HG02588 (cell line): Measurements from ENCODE around the gene TMEM238.
"Not testable (repeated sequence)": the region's sequence is repeated elsewhere in the genome, so short reads cannot be mapped to it uniquely, and the experiment has no call there.

Experiments used
- ATAC-seq: cut with Tn5 transposase; IDR thresholded peaks from one replicate; pipeline ENCODE4 v1.9.1; 2021; ENCODE audit warnings: mild to moderate bottlenecking, moderate library complexity; ENCODE audit not compliant: unreplicated experiment

Gene TMEM238

GRCh38 chr19:55384131-55384919 is at the start of gene TMEM238:
TMEM238 (minus strand) TSS chr19:55384292; CDS start chr19:55384259, 33 bp downstream.
- no peak for ATAC-seq

DNA sequence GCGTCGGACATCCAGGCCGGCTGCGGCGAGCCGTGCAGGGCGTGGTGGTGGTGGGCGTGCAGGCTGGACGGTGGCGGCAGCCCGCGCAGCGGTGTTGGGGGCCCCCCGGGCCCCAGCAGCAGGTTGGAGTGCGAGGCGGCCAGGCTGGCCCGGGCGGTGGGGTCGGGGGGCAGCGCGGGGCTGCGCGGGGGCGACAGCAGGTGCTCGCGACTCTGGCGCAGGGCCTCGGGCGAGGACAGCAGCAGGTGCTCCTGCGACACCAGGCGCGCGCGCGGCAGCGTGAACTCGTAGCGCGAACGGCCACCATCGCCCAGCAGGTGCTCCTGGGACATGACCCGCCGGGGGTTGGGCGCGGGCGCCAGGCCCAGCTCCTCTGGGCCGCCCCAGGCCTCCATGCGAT is 49.2 kb upstream of the TMEM238 start:
- ATAC-seq = no peak

DNA sequence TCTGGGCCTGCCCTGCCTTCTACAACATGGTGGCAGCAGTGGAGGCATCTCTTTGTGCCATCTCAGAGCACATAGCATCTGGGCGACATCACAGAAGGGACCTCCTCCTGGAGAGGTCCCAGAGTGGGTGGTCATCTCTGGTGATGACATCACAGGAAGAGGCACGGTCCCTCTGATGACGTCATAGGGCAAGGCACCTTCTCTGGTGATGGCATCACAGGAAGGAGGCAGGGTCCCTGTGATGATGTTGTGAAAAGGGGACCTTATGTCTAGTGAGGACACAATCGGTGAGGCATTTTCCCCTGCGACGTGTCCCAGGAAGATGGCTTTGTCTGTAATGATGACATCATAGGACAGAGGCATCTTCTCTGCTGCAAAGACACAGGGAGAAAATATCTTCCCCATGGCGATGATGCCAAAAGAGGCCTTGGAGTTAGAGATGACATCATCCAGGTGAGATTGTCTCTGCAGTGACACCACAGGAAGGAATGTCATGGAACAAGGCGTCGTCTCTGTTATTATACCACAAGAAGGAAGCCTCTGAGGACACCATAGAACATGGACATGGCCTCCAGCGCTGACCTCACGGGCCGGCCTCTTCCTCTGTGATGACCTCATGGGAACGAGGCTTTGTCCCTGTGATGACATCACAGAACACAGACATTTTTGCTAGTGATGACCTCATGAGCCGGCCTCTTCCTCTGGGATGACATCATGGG is 48.3 kb upstream of the TMEM238 start:
- ATAC-seq = no peak

- ATAC-seq = no peak
Measured at GRCh38 chr19:55431183-55431582, 47.1 kb upstream of the TMEM238 start.

GRCh38 chr19:55426042-55426441 is 42.0 kb upstream of the TMEM238 start:
- ATAC-seq = no peak

GRCh38 chr19:55424518-55424917 is 40.4 kb upstream of the TMEM238 start:
- no peak for ATAC-seq

GRCh38 chr19:55423225-55424005 is 39.3 kb upstream of the TMEM238 start:
- ATAC-seq = no peak

- ATAC-seq = not testable (repeated sequence)
Measured at GRCh38 chr19:55421281-55421680, 37.2 kb upstream of the TMEM238 start.

DNA sequence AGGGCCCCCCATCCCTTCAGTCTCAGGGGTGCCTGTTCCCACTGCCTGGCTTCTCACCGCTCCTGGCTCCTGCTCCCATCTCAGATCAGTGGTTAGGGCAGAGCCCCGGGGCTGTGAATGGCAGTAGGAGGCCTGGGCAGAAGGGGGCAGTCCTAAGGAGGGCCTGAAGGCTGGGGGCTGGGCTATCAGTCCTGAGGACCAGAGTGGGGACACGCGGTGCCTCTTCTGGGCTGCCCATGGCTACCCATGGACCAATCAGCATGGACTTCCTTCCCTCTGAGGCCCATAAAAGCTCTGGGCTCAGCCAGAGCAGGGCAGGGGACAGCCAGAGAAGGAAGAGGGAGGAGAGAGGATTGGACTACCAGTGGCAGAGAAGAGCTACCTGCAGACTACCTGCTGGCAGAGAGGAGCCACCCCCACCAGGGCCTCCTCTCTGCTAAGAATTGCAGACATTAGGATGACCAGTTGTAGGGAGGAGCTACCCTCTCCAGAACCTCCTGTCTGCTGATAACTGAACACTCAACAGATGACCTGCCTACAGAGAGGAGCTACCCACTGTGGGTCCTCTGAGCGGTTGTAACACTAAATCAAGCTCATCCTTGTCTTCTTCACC is 35.6 kb upstream of the TMEM238 start:
- no peak for ATAC-seq

- no peak for ATAC-seq
Measured at GRCh38 chr19:55419103-55419502, 35.0 kb upstream of the TMEM238 start.

- no peak for ATAC-seq
Measured at GRCh38 chr19:55418185-55418584, 34.1 kb upstream of the TMEM238 start.

- ATAC-seq = no peak
Measured at GRCh38 chr19:55410168-55410567, 26.1 kb upstream of the TMEM238 start.

GRCh38 chr19:55409179-55409578 is 25.1 kb upstream of the TMEM238 start:
- ATAC-seq = not testable (repeated sequence)

- ATAC-seq = no peak
Measured at GRCh38 chr19:55408533-55408872, 24.4 kb upstream of the TMEM238 start.

GRCh38 chr19:55407800-55408532 is 23.9 kb upstream of the TMEM238 start:
- peak; percentile 79 for ATAC-seq

DNA sequence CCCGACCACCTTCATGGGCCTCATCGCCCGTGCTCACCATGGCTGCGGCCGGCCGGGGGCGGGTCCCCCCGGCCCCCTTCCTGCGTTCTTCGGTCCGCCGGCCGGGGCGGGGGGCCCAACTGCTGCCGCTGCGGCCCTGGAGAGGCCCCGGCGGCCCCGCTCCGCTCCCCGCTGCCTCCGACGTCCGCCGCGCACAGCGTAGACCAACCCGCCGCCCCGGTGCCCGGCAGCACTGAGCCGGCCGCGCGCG is 23.4 kb upstream of the TMEM238 start, which contains the start of gene UBE2S:
Gene UBE2S (minus strand): TSS at position 239 of the 250 bp plus-strand sequence. CDS start 199 bp downstream, at position 40.
- ATAC-seq = not testable (repeated sequence)

DNA sequence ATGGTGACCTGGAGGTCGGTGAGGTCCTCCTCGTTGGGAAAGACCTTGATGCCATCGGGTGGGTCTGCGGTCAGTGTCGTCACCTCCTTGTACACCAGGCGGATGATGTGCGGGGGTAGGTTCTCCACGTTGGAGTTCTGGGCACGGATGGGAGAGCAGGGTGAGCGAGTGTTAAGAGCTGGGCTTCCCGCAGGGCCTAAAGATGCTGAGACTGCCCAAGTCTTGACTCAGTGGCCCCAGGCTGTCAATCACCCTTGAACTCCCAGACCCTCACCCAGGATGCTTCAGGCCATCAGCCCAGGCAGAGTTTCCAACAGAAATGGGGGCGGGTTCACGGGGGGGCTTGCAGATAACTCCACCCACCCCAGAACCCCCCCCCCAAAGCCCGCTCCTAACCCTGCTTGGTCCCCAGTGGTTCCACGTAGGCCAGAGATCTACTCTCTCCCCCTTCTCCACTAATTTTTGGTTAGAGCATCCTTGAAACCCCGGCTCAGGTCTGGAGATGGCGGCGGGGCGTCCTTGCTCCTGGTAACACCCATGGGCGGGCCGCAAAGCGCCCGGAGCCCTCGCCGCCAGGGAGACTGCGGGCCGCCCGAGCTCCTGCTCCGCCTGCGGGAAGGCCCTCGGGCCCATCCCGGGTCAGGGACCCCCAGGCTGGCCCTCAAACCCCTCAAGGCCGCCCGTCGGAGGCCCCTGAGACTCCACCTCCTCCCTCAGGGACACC is 22.9 kb upstream of the TMEM238 start:
- no peak for ATAC-seq

DNA sequence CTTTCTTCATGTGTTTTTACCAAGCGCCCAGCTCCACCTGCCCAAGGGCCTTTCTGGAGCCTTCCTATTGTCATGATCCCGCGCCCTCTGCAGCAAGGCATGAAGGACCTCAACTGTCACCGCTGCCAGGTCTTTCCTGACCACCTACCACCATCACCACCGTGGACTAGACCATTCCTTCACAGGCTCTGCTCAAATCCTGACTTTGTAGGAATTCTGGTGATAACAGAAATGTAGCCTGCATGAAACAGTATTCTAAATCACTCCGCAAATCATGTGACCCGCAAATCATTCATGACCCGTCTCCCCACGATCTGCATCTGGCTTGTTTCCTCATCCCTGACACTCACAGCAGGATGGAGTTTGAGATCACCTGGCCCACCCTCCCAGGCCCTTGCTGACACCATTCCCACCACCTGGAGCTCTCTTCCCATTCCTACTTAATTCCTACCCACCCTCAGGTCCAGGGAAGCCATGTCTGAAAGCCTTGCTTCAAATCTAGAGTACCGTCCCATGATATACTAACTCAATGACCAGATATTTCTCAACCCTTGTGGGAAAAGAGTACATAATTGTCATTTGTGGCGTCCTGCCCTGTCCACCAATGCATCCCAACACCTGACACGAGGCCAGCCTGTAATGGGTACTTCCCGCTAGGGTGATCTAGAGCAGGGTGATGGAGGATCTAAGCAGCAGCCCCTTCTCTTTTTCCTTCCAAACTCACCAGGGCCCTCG is 22.2 kb upstream of the TMEM238 start:
- no peak for ATAC-seq

DNA sequence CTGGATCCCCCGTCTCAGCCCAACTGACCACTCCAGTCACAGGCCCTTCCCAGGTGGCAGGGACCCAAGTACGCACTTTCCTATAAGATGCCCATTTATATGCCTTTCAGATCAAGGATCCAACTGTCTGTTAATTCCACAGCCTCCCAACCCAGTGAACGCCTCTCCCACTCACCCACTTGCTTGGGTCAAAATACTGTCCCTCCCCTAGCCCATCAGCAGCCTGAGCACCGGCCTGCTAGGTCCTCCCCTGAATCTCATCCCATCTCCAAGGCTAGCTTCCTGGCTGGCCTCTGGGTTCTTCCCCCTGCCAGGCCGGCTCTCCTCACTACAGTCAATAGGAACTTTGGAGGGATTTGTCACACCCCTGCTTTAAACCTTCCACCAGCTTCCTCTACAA is 21.5 kb upstream of the TMEM238 start:
- no peak for ATAC-seq
